ENCODE results near the gene ZNF618.

Gene ZNF618

GRCh38 chr9:113885183-113886025 lies 9.3 kb downstream of the ZNF618 start:
- DNase-seq (ENCODE audit: low spot score) = no peak

- DNase-seq (ENCODE audit: low spot score) = no peak
Observed at GRCh38 chr9:113886026-113886369, 9.9 kb downstream of the ZNF618 start.

GRCh38 chr9:113886466-113886865 lies 10.4 kb downstream of the ZNF618 start:
- peak; percentile 7 for DNase-seq (ENCODE audit: low spot score)

GRCh38 chr9:113886933-113887332 lies 10.8 kb downstream of the ZNF618 start:
- DNase-seq (ENCODE audit: low spot score) = no peak

DNA sequence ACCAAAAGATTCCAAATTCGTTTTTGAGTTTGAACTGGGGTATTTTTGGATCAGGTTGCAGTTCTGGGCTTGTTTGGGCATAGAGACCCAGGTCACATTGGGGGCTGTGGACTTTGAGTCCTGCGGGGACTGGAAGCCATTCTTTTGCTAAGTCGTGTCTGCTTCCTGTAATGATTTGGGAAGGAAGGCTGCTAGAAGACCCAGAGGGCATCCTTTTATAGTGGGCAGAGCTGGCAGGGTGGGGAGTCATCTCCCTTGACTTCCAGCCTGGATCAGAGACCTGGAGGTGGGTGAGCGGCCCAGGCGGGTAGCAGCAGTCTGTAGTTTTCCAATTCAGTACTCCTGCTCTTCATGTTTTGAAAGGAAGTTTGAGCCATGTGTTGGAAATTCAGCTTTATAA lies 11.3 kb downstream of the ZNF618 start:
- no peak for DNase-seq (ENCODE audit: low spot score)

- no peak for DNase-seq (ENCODE audit: low spot score)
Observed at GRCh38 chr9:113888336-113888735, 12.2 kb downstream of the ZNF618 start.

- no peak for DNase-seq (ENCODE audit: low spot score)
Observed at GRCh38 chr9:113888976-113889375, 12.9 kb downstream of the ZNF618 start.

GRCh38 chr9:113890704-113891103 lies 14.6 kb downstream of the ZNF618 start:
- DNase-seq (ENCODE audit: low spot score) = no peak

GRCh38 chr9:113892861-113893491 lies 16.9 kb downstream of the ZNF618 start:
- no peak for DNase-seq (ENCODE audit: low spot score)

DNA sequence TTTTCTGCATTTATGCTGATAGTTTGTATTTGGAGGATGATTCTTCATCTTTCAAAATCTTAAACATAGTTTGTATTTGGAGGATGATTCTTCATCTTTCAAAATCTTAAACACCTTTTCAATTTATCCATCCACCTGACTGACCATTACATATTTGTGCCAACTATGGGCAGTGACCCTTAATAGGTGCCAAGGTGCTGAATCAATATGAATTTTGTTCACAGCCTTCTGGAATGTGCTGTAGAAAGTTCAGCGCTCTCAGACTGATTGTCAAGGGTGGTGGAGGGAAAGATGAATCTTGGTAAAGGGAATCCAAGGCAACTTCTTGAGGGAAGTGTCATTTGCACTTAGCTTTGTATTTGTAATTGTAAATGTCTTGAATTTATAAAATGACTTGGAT lies 18.1 kb downstream of the ZNF618 start:
- no peak for DNase-seq (ENCODE audit: low spot score)

GRCh38 chr9:113895526-113895925 lies 19.4 kb downstream of the ZNF618 start:
- DNase-seq (ENCODE audit: low spot score) = no peak

- no peak for DNase-seq (ENCODE audit: low spot score)
Observed at GRCh38 chr9:113896713-113897112, 20.6 kb downstream of the ZNF618 start.

GRCh38 chr9:113898151-113898550 lies 22.0 kb downstream of the ZNF618 start:
- no peak for DNase-seq (ENCODE audit: low spot score)

GRCh38 chr9:113898596-113898995 lies 22.5 kb downstream of the ZNF618 start:
- DNase-seq (ENCODE audit: low spot score) = no peak

DNA sequence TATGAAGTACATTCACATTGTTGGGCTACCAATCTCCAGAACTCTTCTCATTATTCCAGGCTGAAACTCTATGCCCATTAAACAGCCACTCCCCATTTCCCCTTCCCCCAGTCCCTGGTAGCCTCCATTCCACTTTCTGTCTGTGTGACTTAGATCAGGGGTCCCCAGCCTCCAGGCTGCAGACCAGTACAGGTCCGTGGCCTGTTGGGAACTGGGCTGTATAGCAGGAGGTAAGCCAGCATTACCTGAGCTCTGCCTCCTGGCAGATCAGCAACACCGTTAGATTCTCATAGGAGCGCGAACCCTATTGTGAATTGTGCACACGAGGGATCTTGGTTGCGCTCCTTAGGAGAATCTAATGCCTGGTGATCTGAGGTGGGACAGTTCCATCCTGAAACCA lies 23.1 kb downstream of the ZNF618 start:
- DNase-seq (ENCODE audit: low spot score) = no peak

- DNase-seq (ENCODE audit: low spot score) = no peak
Observed at GRCh38 chr9:113901221-113901688, 25.1 kb downstream of the ZNF618 start.

- DNase-seq (ENCODE audit: low spot score) = no peak
Observed at GRCh38 chr9:113903514-113904077, 27.5 kb downstream of the ZNF618 start.

DNA sequence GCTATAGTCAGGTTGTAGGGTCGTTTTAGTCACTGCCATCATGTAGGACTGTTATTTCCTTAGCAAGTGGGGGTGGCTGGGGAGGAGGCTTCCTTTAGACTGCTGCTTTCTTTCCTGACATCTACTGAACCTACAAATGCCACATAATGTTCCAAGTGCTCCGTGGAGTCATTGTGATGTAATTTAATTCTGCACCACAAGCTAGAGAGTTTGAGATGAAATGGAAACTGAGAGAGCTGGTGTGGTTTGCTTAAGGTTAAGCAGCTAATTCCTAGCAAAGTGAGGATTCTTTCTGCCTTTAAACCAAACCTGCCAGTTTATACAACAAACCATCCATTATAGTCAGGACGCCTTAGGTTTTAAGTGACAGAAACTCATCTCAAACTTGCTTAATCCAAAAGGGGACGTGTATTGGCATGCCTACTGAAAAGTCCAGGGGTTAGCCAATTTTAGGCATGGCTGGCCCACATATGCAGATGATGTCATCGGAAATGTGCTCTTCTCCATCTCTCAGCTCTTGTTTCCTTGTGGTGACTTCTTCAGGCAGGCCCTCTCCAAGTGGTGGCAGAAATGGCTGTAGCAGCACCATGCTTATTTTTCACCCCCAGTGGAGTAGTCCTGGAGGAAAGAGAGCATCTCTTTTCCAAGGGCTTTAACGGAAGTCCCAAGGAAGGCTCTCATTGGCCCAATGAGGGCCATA lies 30.5 kb downstream of the ZNF618 start:
- DNase-seq (ENCODE audit: low spot score) = no peak

DNA sequence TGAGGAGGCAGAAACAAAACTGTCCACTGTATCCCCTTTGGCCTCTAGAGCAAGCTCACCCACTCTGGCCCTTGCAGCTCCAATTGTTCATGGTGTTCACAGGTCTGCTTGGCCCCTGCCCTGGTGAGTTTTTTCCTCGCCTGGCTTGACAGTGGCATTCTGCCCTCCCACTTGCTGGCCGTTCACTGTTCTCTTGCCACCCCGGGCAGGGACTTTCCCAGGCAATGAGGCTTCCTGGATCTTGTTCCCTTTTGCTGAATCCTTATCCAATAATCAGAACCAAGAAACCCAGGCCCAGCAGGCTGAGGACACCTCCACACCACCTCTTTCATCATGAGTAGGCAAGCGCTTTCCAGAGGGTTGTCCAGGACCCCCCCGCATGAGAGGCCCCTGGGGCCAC lies 31.2 kb downstream of the ZNF618 start:
- no peak for DNase-seq (ENCODE audit: low spot score)

GRCh38 chr9:113909421-113909820 lies 33.3 kb downstream of the ZNF618 start:
- DNase-seq (ENCODE audit: low spot score) = no peak

GRCh38 chr9:113910036-113910639 lies 34.0 kb downstream of the ZNF618 start:
- DNase-seq (ENCODE audit: low spot score) = no peak

DNA sequence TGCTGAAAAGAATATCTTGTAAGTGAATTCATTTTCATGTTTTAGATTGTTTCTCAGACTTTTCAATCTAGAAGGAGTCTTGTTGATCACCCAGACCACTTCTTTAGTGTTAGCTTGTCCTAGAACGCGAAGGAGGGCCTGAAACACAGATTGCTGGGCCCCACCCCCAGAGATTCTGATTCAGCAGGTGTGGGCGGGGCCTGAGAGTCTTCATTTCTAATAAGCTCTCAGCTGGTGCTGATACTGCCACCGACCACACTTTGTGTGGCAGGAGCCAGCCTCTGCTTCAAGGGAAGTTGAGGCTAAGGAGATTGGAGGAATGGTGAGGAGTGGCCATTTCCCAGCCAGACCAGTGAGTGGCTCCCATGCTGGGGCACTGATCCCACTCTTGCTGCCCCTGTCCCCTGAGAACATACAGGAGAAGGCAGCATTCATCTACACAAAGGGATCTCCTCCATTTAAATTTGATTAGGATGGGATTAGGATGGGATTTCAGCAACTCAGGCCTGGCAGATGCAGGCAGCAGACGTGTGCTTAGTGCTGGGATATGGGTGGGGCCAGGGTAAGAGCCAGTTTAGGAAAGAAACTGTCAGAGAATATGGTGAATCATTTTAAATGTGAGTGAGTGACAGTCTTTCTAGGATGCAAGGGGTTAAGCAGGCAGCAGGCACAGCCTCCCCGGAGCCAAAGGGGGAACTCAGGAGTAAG lies 35.9 kb downstream of the ZNF618 start:
- no peak for DNase-seq (ENCODE audit: low spot score)

Measured in SW480 (cell line).